ENCODE data around the gene AKAP12.

Gene AKAP12

DNA sequence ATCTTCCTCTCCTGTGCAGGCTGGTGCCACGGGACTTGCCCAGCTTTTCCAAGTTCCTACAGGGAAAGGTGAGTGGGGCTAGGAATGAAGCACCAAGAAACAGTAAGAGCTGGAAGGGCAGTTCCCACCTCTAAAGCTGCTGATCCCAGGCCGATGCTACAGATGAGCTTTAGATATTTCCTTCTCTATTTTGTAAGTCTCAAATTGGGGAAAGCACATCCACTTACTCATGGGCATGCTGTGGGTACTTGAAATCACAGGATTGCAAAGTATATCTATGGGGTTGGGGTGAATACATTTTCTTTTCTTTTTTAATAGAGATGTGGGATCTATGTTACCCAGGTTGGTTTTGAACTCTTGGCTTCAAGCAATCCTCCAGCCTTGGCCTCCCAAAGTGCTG, 148.5 kb downstream of the AKAP12 start:
- Mint-ChIP-seq H3K4me3 (peak overlapping the region; percentile 88), H3K9me3 (no peaks in the 10 kb centered on the region), H3K36me3 (peaks cover 31% of the 10 kb centered on the region), H3K4me1 (peaks cover 63% of the 10 kb centered on the region), H3K27ac (peak overlapping the region; percentile 98), H3K27me3 (no peaks in the 10 kb centered on the region)
- DNase-seq, result no peak
- CTCF ChIA-PET, result interaction anchor here (1.5 kb wide), 1 partner anchor 11 kb away, joined by 3 read pairs; no protein-coding TSS in a partner anchor

DNA sequence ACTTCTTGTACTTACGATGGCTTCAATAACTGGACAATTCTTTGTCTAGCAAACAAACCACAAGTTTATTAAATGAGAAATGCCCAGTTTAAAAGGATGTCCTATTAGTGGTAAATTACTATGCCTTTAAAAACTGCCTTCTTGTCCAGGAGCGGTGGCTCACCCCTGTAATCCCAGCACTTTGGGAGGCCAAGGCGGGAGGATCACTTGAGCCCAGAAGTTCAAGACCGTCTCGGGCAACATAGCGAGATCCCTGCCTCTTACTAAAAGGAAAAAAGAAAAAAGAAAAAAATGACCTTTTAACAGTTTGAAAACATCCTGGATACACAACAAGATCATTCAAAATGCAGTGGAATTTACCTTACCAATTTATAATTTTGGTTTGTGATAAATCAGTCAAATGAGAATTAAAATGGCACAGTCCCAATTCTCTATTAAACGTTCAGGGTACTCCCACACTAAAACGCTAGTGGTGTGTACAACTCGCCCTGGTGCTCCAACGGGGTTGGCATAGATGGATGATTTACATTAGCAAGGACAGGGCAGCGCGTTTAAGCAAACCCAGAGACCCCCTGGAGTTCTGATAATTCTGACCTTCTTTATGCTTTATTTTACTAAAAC, 149.3 kb downstream of the AKAP12 start:
- H3K4me1 Mint-ChIP-seq, result peaks cover 65% of the 10 kb centered on the region
- peak; percentile 41 for DNase-seq
- no peaks in the 10 kb centered on the region for H3K9me3 Mint-ChIP-seq
- H3K27me3 Mint-ChIP-seq, result no peaks in the 10 kb centered on the region
- peaks cover 29% of the 10 kb centered on the region for H3K36me3 Mint-ChIP-seq
- CTCF ChIA-PET, result interaction anchor here (0.8 to 1.5 kb wide), 4 partner anchors 8 to 63 kb away, joined by 3 to 4 read pairs (median 3); partner anchors contain the start of gene RMND1
- peak overlapping the region; percentile 88 for H3K4me3 Mint-ChIP-seq
- peak overlapping the region; percentile 98 for H3K27ac Mint-ChIP-seq

DNA sequence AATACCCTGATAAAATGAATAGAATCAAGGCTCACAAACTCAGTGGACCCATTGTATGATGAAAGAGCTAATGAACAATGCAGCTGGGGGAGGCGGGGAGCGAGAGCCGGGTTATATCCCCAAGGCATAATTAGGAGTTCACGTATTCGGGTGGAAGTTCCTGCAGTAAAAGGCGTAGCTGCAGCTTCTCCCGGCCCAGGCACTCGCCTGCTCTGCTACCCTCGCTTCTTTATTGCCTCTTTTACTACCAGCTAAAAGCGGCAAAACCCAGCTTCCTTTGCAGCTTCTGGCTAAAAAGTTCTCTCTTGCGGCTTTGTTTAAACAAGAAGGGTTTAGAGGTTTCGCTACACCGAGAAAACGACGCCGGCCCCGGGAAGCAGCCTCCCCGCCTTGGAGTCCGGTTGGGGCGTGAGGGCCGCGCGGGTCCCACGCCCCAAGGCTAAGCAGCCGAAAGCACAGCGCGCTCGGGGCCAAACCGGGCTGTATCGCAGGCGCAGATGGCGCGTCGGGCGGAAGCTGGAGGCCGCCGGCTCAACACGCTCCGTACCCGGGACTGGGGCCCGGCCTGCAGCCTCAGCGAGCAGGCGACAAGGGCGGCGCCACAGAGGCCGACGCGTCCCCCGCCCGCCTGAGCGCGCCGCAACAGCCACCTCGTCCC, 150.0 kb downstream of the AKAP12 start:
- Mint-ChIP-seq H3K36me3 (peaks cover 26% of the 10 kb centered on the region), H3K27ac (peak overlapping the region; percentile 98), H3K4me3 (peak overlapping the region; percentile 88), H3K9me3 (no peaks in the 10 kb centered on the region), H3K27me3 (no peaks in the 10 kb centered on the region), H3K4me1 (peaks cover 63% of the 10 kb centered on the region)
- DNase-seq, result no peak
- CTCF ChIA-PET, result interaction anchor here (0.8 to 1.3 kb wide), 3 partner anchors 9 to 62 kb away, joined by 3 to 4 read pairs (median 3); partner anchors contain the start of gene RMND1

- H3K4me3 Mint-ChIP-seq, result peak overlapping the region; percentile 99
- CTCF ChIA-PET, result interaction anchor here (0.8 to 1.3 kb wide), 3 partner anchors 10 to 61 kb away, joined by 3 to 4 read pairs (median 3); partner anchors contain the start of gene RMND1
- H3K9me3 Mint-ChIP-seq, result no peaks in the 10 kb centered on the region
- peaks cover 63% of the 10 kb centered on the region for H3K4me1 Mint-ChIP-seq
- peak overlapping the region; percentile 100 for H3K27ac Mint-ChIP-seq
- DNase-seq, result peak; percentile 97
- H3K27me3 Mint-ChIP-seq, result no peaks in the 10 kb centered on the region
- peaks cover 29% of the 10 kb centered on the region for H3K36me3 Mint-ChIP-seq
These were observed 150.6 kb downstream of the AKAP12 start for GRCh38 chr6:151390276-151390850.

DNA sequence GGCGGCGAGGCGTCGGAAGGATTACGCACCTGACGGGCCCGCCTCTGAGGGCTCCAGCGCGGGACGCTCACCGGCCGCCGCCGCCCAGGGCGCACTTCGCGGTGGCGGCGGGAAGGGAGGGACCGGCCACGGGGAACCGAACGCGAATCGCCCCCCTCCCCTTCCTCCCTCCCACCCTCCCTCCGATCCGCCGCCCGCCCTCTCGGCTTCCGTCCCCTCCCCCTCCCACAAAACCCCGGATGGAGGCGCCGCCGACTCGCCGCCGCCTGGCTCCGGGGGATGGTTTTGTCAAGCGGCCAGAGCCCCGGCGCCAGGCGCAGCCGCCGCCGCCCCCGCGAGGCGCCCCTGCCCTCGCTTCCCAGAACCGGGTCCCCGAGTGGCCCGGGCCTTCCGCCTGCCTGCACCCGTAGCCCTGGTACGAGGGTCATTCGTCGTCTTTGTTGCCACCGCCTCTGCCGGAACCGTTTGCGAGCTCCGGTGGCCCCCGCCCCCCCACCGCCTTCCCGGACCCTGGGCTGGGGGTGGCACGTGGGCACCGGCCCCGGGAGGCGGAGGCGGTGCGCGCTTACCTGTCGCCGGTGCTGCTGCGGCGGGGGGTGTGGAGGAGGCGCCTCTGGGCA, 151.2 kb downstream of the AKAP12 start:
- no peaks in the 10 kb centered on the region for H3K27me3 Mint-ChIP-seq
- H3K9me3 Mint-ChIP-seq, result no peaks in the 10 kb centered on the region
- peak overlapping the region; percentile 100 for H3K27ac Mint-ChIP-seq
- DNase-seq, result peak; percentile 86
- CTCF ChIA-PET, result interaction anchor here (1.1 kb wide), 1 partner anchor 49 kb away, joined by 3 read pairs; no protein-coding TSS in a partner anchor
- H3K36me3 Mint-ChIP-seq, result peaks cover 31% of the 10 kb centered on the region
- peak overlapping the region; percentile 99 for H3K4me3 Mint-ChIP-seq
- peaks cover 63% of the 10 kb centered on the region for H3K4me1 Mint-ChIP-seq

GRCh38 chr6:151391471-151392413, 152.0 kb downstream of the AKAP12 start, which contains the start of gene ZBTB2:
TSS of gene ZBTB2 (minus strand) at chr6:151391559. CDS start at chr6:151373637, 17,922 bp downstream.
- H3K9me3 Mint-ChIP-seq, result no peaks in the 10 kb centered on the region
- peaks cover 36% of the 10 kb centered on the region for H3K36me3 Mint-ChIP-seq
- peak within 1 kb of the TSS; percentile 99 for H3K4me3 Mint-ChIP-seq
- CTCF ChIA-PET, result interaction anchor here (1.2 kb wide), 1 partner anchor 15 kb away, joined by 3 read pairs; no protein-coding TSS in a partner anchor
- H3K27ac Mint-ChIP-seq, result peak within 1 kb of the TSS; percentile 100
- peaks cover 66% of the 10 kb centered on the region for H3K4me1 Mint-ChIP-seq
- H3K27me3 Mint-ChIP-seq, result no peaks in the 10 kb centered on the region
- DNase-seq, result peak; percentile 74

DNA sequence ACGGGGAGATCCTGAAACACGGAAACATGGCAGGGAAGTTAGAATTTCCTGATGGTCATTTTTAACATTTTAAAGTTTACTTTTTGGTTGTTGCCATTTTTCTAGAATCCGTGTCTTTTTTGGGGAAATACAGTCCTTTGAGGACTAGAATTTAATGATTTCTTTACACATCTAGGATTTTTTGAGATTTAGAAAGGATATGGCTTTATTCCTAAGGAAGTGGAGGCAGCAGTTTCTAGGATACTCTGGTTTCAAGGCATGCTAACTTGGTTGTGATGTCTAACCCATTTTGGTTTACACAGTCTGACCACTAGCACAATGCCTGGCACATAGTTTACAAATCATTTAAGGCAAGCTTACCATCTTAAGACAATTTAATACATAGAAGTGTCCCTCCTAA, 152.7 kb downstream of the AKAP12 start:
- CTCF ChIA-PET, result interaction anchor here (1.1 to 1.2 kb wide), 2 partner anchors 14 to 37 kb away, joined by 3 read pairs; no protein-coding TSS in a partner anchor
- H3K4me1 Mint-ChIP-seq, result peaks cover 65% of the 10 kb centered on the region
- H3K9me3 Mint-ChIP-seq, result no peaks in the 10 kb centered on the region
- H3K36me3 Mint-ChIP-seq, result peaks cover 38% of the 10 kb centered on the region
- peak overlapping the region; percentile 99 for H3K4me3 Mint-ChIP-seq
- H3K27me3 Mint-ChIP-seq, result no peaks in the 10 kb centered on the region
- DNase-seq, result no peak
- peak overlapping the region; percentile 100 for H3K27ac Mint-ChIP-seq

- DNase-seq, result no peak
- Mint-ChIP-seq H3K4me1 (peaks cover 64% of the 10 kb centered on the region), H3K36me3 (peaks cover 41% of the 10 kb centered on the region), H3K4me3 (peak overlapping the region; percentile 99), H3K9me3 (no peaks in the 10 kb centered on the region), H3K27me3 (no peaks in the 10 kb centered on the region), H3K27ac (peak overlapping the region; percentile 100)
- CTCF ChIA-PET, result interaction anchor here (1.1 to 1.2 kb wide), 2 partner anchors 13 to 36 kb away, joined by 3 read pairs; no protein-coding TSS in a partner anchor
These were observed 153.6 kb downstream of the AKAP12 start for GRCh38 chr6:151393410-151393809.

DNA sequence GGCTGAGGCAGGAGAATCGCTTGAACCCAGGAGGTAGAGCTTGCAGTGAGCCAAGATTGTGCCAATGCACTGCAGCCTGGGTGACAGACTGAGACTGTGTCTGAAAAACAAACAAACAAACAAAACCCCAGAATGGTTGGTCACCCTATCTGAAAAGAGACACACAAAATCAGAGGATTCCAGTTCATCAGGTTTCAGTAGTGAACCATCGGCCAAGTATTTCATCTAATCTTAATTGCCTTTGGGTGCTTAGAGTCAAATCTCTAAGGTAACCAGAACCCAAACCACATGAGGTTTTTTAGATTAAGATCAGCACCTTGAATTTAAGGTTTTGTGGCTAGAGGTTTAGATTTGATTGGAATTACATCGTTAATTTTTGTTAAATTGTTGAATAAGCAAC, 159.9 kb downstream of the AKAP12 start:
- no peak overlapping the region for H3K27ac Mint-ChIP-seq
- CTCF ChIA-PET, result interaction anchor here (1.1 kb wide), 1 partner anchor 11 kb away, joined by 3 read pairs; no protein-coding TSS in a partner anchor
- peaks cover 47% of the 10 kb centered on the region for H3K36me3 Mint-ChIP-seq
- no peak overlapping the region for H3K4me3 Mint-ChIP-seq
- H3K9me3 Mint-ChIP-seq, result no peaks in the 10 kb centered on the region
- no peaks in the 10 kb centered on the region for H3K27me3 Mint-ChIP-seq
- DNase-seq, result no peak
- H3K4me1 Mint-ChIP-seq, result peaks cover 63% of the 10 kb centered on the region

DNA sequence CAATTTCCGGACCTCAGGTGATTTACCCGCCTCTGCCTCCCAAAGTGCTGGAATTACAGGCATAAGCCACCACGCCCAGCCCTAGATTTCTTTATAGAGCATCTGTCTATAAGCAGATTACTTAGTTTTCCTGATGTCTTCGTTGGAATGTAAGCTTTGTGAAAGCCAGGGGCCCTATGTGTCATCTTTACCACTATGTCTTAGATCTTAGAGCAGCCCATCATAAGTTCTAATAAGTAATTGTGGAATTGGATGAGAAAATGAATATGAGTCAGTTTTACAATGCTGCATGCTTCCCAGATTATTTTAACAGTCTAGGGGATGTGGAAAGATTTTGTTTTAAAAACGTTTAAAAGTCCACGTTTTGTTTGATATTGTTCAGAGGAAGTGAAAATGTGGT, 160.7 kb downstream of the AKAP12 start:
- Mint-ChIP-seq H3K4me1 (peaks cover 55% of the 10 kb centered on the region), H3K27me3 (no peaks in the 10 kb centered on the region), H3K4me3 (no peak overlapping the region), H3K9me3 (no peaks in the 10 kb centered on the region), H3K36me3 (peaks cover 42% of the 10 kb centered on the region), H3K27ac (no peak overlapping the region)
- DNase-seq, result no peak
- CTCF ChIA-PET, result no interaction called here

GRCh38 chr6:151402228-151402627, 162.5 kb downstream of the AKAP12 start:
- CTCF ChIA-PET, result no interaction called here
- DNase-seq, result no peak
- H3K36me3 Mint-ChIP-seq, result peaks cover 46% of the 10 kb centered on the region

DNA sequence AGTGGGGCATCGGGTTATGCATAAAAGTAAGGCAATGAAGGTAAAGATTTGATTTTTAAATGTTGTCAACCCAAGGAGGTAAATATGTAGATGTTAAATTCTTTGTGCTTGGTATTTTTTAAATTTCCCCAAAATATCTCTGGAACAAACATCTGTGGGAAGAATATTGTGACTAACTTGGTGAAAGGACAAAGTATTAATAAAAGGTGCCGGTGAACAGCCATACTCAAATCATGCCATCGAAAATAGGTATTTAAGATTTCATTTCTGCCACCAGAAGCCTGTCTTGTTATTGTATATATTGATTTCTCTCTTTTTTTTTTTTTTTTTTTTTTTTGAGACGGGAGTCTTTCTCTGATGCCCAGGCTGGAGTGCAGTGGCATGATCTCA, 164.1 kb downstream of the AKAP12 start:
- Mint-ChIP-seq H3K4me1 (peaks cover 32% of the 10 kb centered on the region), H3K27me3 (no peaks in the 10 kb centered on the region), H3K27ac (no peak overlapping the region), H3K4me3 (no peak overlapping the region), H3K9me3 (no peaks in the 10 kb centered on the region), H3K36me3 (peaks cover 43% of the 10 kb centered on the region)
- no peak for DNase-seq
- CTCF ChIA-PET, result no interaction called here

More at GRCh38 chr6:151402228-151402627, 162.5 kb downstream of the AKAP12 start:
- Mint-ChIP-seq H3K27me3 (no peaks in the 10 kb centered on the region), H3K27ac (peak overlapping the region; percentile 24), H3K9me3 (no peaks in the 10 kb centered on the region), H3K4me3 (no peak overlapping the region), H3K4me1 (peaks cover 47% of the 10 kb centered on the region)

Measured in activated naive CD4-positive, alpha-beta T cell treated with anti-CD3 and anti-CD28 coated beads, Interleukin-2, amount 10 ng/mL, durations not matched to agents 7 days and 5 days (primary cell).